Right ventricle myocardium superior (tissue), 1 donor: ENCODE measurements around the gene IRX3. TPM values are rescaled to one million over a fixed set of nuclear protein-coding genes. Genes with fewer than 3 reads are reported as not detected.

Experiments used
- ATAC-seq: fragments of 200-7000 bp; cut with Tn5 transposase; one replicate; pipeline ENCODE4 v1.9.1; 2020; ENCODE audit warnings: mild to moderate bottlenecking; ENCODE audit not compliant: poor library complexity
- DNase-seq: peaks from one replicate; pipeline ENCODE4 v3.0.0-alpha.2; 2020
- intact Hi-C: fragments of 100-400 bp; cut with DNase I; formaldehyde crosslinking; loops from one replicate; pipeline ENCODE4 v1.11.2; 2022
- total RNA-seq: library from RNA; stranded (reverse); fragmentation: NEBNext Ultra II Directional; extraction: Animal tissue kit (Norgen Biotek cat#: 25700); gene quantifications from one replicate; pipeline ENCODE4 v1.2.1, GENCODE V29; 2021
- donor health status: DM: no; HTN: yes; CAD: no; lungs with severe emphysema.

The IRX3 gene
- total RNA-seq, 1 donor from 2014 or later, result 42.4 TPM

- DNase-seq (no peak), ATAC-seq (peak; percentile 16)
- intact Hi-C loops, result no loop called here
Measured at GRCh38 chr16:54244061-54244886, 42.3 kb downstream of the IRX3 start.

GRCh38 chr16:54243202-54243601, 43.4 kb downstream of the IRX3 start:
- DNase-seq (no peak), ATAC-seq (no peak)
- intact Hi-C loops, result no loop called here

- DNase-seq (no peak), ATAC-seq (no peak)
- intact Hi-C loops, result no loop called here
Measured at GRCh38 chr16:54242199-54242598, 44.4 kb downstream of the IRX3 start.

GRCh38 chr16:54241525-54241924, 45.1 kb downstream of the IRX3 start:
- intact Hi-C loops, result no loop called here
- DNase-seq, result no peak
- ATAC-seq, result no peak

GRCh38 chr16:54240271-54241129, 46.1 kb downstream of the IRX3 start:
- ATAC-seq (peak; percentile 76), DNase-seq (peak; percentile 53)
- intact Hi-C loops, result no loop called here

- DNase-seq (peak; percentile 79), ATAC-seq (peak; percentile 73)
- intact Hi-C loops, result no loop called here
Measured at GRCh38 chr16:54239456-54239855, 47.1 kb downstream of the IRX3 start.

- no peak for DNase-seq
- intact Hi-C loops, result no loop called here
- no peak for ATAC-seq
Measured at GRCh38 chr16:54236773-54237172, 49.8 kb downstream of the IRX3 start.

GRCh38 chr16:54233615-54234014, 53.0 kb downstream of the IRX3 start:
- peak; percentile 69 for ATAC-seq
- intact Hi-C loops, result no loop called here
- DNase-seq, result no peak
